ENCODE results near the gene FZR1. TPM values are rescaled to one million over a fixed set of nuclear protein-coding genes. Genes with fewer than 3 reads are reported as not detected.
A peak's percentile ranks its signal among the peaks of the same experiment; 100 is the strongest.

FZR1 gene
- polyA plus RNA-seq, 2 of the 4 experiments (the other 2 are of a cell fraction), result 13.9 to 18.1 TPM

DNA sequence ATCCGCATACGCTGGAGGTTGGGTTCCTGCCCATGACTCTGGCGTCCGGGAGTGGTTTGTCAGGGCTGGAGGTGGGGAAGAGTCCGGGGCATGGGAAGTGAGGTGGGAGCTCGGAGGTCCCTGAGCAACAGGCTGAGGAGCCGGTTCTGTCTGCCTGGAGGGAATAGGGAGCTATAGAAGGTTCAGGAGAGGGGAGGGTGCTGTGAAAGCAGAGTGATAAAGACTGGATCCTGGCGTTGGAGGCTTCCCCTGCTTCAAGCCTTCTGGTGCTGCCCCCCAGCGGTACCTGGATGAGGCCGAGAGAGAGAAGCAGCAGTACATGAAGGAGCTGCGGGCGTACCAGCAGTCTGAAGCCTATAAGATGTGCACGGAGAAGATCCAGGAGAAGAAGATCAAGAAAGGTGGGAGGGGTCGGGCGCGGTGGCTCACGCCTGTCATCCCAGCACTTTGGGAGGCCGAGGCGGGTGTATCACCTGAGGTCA lies 69.2 kb downstream of the FZR1 start:
- Histone ChIP-seq H3K9me3 (no peaks in the 10 kb centered on the region), H3K4me1 (peaks cover 17% of the 10 kb centered on the region), H3K4me2 (no peak overlapping the region), H3K27ac (no peak overlapping the region), H3K4me3 (no peak overlapping the region)
- ChIA-PET POLR2A (no interaction called here), CTCF (interaction anchor here (1.0 to 9.7 kb wide), 18 partner anchors 10 to 167 kb away, joined by 3 to 100 read pairs (median 5); partner anchors contain the start of genes GIPC3, MFSD12 and TEKTIP1)
- ATAC-seq, result no peak
- peak in 1 of 2 experiments; percentile 83 for DNase-seq (ENCODE audit: low read depth in 1 of 2, low spot score in 1 of 2)
- FAIRE-seq, result no peak
- 65% methylated on average over 19 of the region's 19 CpGs for WGBS (ENCODE audit: missing lambda C conversion rate)
- TF ChIP-seq RFX5 (IDR thresholded peaks at IDR 0.05) (no peak), CBX8 (IDR thresholded peaks at IDR 0.05) (no peak), MYC (IDR thresholded peaks at IDR 0.05; ENCODE audit: borderline replicate concordance, low read length) (no peak), PHF8 (IDR thresholded peaks at IDR 0.05; ENCODE audit: borderline replicate concordance, low read depth) (no peak), TFCP2L1 (CRISPR knock-in tag; IDR thresholded peaks at IDR 0.05) (0 out of 2 replicates have a peak, but pooled peaks have one; percentile 13), TP53 (CRISPR knock-in tag; IDR thresholded peaks at IDR 0.05) (no peak), MAZ (IDR thresholded peaks at IDR 0.05; ENCODE audit: borderline replicate concordance, low read depth, low read length) (no peak), POLR2A (IDR thresholded peaks at IDR 0.05; ENCODE audit: low read length) (no peak), ZC3H11A (IDR thresholded peaks at IDR 0.05) (no peak), NPAS2 (CRISPR knock-in tag; IDR thresholded peaks at IDR 0.05; ENCODE audit: borderline replicate concordance) (no peak), ZFP36 (IDR thresholded peaks at IDR 0.05; ENCODE audit: borderline replicate concordance, partially characterized antibody) (peak; percentile 94), RAD21 (conservative IDR thresholded peaks at IDR 0.05 in 1 of 2, IDR thresholded peaks at IDR 0.05 in 1 of 2) (peak; percentile 62 to 73), KDM1A (IDR thresholded peaks at IDR 0.05; ENCODE audit: low read depth) (peak; percentile 95), JUNB (IDR thresholded peaks at IDR 0.05) (no peak), SMC3 (IDR thresholded peaks at IDR 0.05) (peak; percentile 55; the same call in 2 of the 3 replicates)
- TF ChIP-seq, protein P1, sequence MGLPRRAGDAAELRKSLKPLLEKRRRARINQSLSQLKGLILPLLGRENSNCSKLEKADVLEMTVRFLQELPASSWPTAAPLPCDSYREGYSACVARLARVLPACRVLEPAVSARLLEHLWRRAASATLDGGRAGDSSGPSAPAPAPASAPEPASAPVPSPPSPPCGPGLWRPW (IDR thresholded peaks at IDR 0.05), result no peak
- TF ChIP-seq, protein P2, sequence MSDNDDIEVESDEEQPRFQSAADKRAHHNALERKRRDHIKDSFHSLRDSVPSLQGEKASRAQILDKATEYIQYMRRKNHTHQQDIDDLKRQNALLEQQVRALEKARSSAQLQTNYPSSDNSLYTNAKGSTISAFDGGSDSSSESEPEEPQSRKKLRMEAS (IDR thresholded peaks at IDR 0.05), result 0 out of 2 replicates have a peak, but pooled peaks have one; percentile 23
- TF ChIP-seq, protein P3, sequence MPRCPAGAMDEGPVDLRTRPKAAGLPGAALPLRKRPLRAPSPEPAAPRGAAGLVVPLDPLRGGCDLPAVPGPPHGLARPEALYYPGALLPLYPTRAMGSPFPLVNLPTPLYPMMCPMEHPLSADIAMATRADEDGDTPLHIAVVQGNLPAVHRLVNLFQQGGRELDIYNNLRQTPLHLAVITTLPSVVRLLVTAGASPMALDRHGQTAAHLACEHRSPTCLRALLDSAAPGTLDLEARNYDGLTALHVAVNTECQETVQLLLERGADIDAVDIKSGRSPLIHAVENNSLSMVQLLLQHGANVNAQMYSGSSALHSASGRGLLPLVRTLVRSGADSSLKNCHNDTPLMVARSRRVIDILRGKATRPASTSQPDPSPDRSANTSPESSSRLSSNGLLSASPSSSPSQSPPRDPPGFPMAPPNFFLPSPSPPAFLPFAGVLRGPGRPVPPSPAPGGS (IDR thresholded peaks at IDR 0.05), result no peak
- TF ChIP-seq, protein P4, sequence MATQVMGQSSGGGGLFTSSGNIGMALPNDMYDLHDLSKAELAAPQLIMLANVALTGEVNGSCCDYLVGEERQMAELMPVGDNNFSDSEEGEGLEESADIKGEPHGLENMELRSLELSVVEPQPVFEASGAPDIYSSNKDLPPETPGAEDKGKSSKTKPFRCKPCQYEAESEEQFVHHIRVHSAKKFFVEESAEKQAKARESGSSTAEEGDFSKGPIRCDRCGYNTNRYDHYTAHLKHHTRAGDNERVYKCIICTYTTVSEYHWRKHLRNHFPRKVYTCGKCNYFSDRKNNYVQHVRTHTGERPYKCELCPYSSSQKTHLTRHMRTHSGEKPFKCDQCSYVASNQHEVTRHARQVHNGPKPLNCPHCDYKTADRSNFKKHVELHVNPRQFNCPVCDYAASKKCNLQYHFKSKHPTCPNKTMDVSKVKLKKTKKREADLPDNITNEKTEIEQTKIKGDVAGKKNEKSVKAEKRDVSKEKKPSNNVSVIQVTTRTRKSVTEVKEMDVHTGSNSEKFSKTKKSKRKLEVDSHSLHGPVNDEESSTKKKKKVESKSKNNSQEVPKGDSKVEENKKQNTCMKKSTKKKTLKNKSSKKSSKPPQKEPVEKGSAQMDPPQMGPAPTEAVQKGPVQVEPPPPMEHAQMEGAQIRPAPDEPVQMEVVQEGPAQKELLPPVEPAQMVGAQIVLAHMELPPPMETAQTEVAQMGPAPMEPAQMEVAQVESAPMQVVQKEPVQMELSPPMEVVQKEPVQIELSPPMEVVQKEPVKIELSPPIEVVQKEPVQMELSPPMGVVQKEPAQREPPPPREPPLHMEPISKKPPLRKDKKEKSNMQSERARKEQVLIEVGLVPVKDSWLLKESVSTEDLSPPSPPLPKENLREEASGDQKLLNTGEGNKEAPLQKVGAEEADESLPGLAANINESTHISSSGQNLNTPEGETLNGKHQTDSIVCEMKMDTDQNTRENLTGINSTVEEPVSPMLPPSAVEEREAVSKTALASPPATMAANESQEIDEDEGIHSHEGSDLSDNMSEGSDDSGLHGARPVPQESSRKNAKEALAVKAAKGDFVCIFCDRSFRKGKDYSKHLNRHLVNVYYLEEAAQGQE (IDR thresholded peaks at IDR 0.05), result no peak
- TF ChIP-seq, protein P5, sequence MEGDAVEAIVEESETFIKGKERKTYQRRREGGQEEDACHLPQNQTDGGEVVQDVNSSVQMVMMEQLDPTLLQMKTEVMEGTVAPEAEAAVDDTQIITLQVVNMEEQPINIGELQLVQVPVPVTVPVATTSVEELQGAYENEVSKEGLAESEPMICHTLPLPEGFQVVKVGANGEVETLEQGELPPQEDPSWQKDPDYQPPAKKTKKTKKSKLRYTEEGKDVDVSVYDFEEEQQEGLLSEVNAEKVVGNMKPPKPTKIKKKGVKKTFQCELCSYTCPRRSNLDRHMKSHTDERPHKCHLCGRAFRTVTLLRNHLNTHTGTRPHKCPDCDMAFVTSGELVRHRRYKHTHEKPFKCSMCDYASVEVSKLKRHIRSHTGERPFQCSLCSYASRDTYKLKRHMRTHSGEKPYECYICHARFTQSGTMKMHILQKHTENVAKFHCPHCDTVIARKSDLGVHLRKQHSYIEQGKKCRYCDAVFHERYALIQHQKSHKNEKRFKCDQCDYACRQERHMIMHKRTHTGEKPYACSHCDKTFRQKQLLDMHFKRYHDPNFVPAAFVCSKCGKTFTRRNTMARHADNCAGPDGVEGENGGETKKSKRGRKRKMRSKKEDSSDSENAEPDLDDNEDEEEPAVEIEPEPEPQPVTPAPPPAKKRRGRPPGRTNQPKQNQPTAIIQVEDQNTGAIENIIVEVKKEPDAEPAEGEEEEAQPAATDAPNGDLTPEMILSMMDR (IDR thresholded peaks at IDR 0.05), result peak; percentile 51

Data from A549 (cell line).